Activated T-cell treated with anti-CD3 and anti-CD28 coated beads, Interleukin-2, amount 50 U/mL, for 24 hours (primary cell): ENCODE results near the gene NAT9.

Experiments used
- DNase-seq: peaks from one replicate; pipeline ENCODE4 v3.0.0-alpha.2; 2020
- H3K27ac Mint-ChIP-seq: 2 replicates; pipeline ENCODE4 v1.8.0; 2020; ENCODE audit warnings: mild to moderate bottlenecking, mixed read lengths
- H3K27me3 Mint-ChIP-seq: 2 replicates; pipeline ENCODE4 v1.8.0; 2020; ENCODE audit warnings: mixed read lengths
- H3K36me3 Mint-ChIP-seq: 2 replicates; pipeline ENCODE4 v1.8.0; 2020; ENCODE audit warnings: low read depth, mixed read lengths
- H3K4me1 Mint-ChIP-seq: 2 replicates; pipeline ENCODE4 v1.8.0; 2020; ENCODE audit warnings: low read depth, mixed read lengths
- H3K4me3 Mint-ChIP-seq: 2 replicates; pipeline ENCODE4 v1.8.0; 2020; ENCODE audit warnings: mild to moderate bottlenecking, moderate library complexity, mixed read lengths
- H3K9me3 Mint-ChIP-seq: 2 replicates; pipeline ENCODE4 v1.8.0; 2020; ENCODE audit warnings: mixed read lengths

The NAT9 gene

GRCh38 chr17:74768069-74768762 is 7.9 kb downstream of the NAT9 start:
- Mint-ChIP-seq H3K36me3 (peaks cover 85% of the 10 kb centered on the region), H3K27me3 (no peaks in the 10 kb centered on the region), H3K4me1 (peaks cover 26% of the 10 kb centered on the region), H3K4me3 (no peak overlapping the region), H3K27ac (peak overlapping the region; percentile 82), H3K9me3 (no peaks in the 10 kb centered on the region)
- no peak for DNase-seq

GRCh38 chr17:74767111-74767516 is 9.0 kb downstream of the NAT9 start:
- Mint-ChIP-seq H3K27me3 (no peaks in the 10 kb centered on the region), H3K4me3 (no peak overlapping the region), H3K9me3 (no peaks in the 10 kb centered on the region), H3K27ac (peak overlapping the region; percentile 39), H3K4me1 (peaks cover 21% of the 10 kb centered on the region), H3K36me3 (peaks cover 81% of the 10 kb centered on the region)
- no peak for DNase-seq

- Mint-ChIP-seq H3K36me3 (peaks cover 75% of the 10 kb centered on the region), H3K4me3 (no peak overlapping the region), H3K9me3 (no peaks in the 10 kb centered on the region), H3K4me1 (peaks cover 23% of the 10 kb centered on the region), H3K27ac (no peak overlapping the region), H3K27me3 (no peaks in the 10 kb centered on the region)
- no peak for DNase-seq
These were observed 9.7 kb downstream of the NAT9 start for GRCh38 chr17:74766413-74766812.

- no peak for DNase-seq
- H3K27me3 Mint-ChIP-seq: no peaks in the 10 kb centered on the region
- peaks cover 66% of the 10 kb centered on the region for H3K36me3 Mint-ChIP-seq
- H3K9me3 Mint-ChIP-seq: no peaks in the 10 kb centered on the region
- no peak overlapping the region for H3K4me3 Mint-ChIP-seq
- peak overlapping the region; percentile 72 for H3K27ac Mint-ChIP-seq
- H3K4me1 Mint-ChIP-seq: peaks cover 29% of the 10 kb centered on the region
These were observed 11.3 kb downstream of the NAT9 start for GRCh38 chr17:74764751-74765286.

- peaks cover 62% of the 10 kb centered on the region for H3K36me3 Mint-ChIP-seq
- no peak for DNase-seq
These were observed 12.4 kb downstream of the NAT9 start for GRCh38 chr17:74763565-74764387.

GRCh38 chr17:74761931-74762330 is 14.2 kb downstream of the NAT9 start:
- Mint-ChIP-seq H3K27me3 (no peaks in the 10 kb centered on the region), H3K36me3 (peaks cover 56% of the 10 kb centered on the region), H3K27ac (peak overlapping the region; percentile 89), H3K4me1 (peaks cover 57% of the 10 kb centered on the region), H3K9me3 (no peaks in the 10 kb centered on the region), H3K4me3 (no peak overlapping the region)
- no peak for DNase-seq

More at GRCh38 chr17:74763565-74764387, 12.4 kb downstream of the NAT9 start:
- H3K9me3 Mint-ChIP-seq: no peaks in the 10 kb centered on the region
- no peaks in the 10 kb centered on the region for H3K27me3 Mint-ChIP-seq
- peaks cover 39% of the 10 kb centered on the region for H3K4me1 Mint-ChIP-seq
- H3K4me3 Mint-ChIP-seq: no peak overlapping the region
- H3K27ac Mint-ChIP-seq: peak overlapping the region; percentile 72

- no peak overlapping the region for H3K4me3 Mint-ChIP-seq
- no peaks in the 10 kb centered on the region for H3K9me3 Mint-ChIP-seq
- peaks cover 58% of the 10 kb centered on the region for H3K36me3 Mint-ChIP-seq
- H3K27me3 Mint-ChIP-seq: no peaks in the 10 kb centered on the region
- peaks cover 61% of the 10 kb centered on the region for H3K4me1 Mint-ChIP-seq
- DNase-seq: no peak
- peak overlapping the region; percentile 89 for H3K27ac Mint-ChIP-seq
These were observed 14.7 kb downstream of the NAT9 start for GRCh38 chr17:74761419-74761818.

GRCh38 chr17:74760404-74761105 is 15.6 kb downstream of the NAT9 start:
- peaks cover 52% of the 10 kb centered on the region for H3K36me3 Mint-ChIP-seq
- H3K4me1 Mint-ChIP-seq: peaks cover 60% of the 10 kb centered on the region
- DNase-seq: no peak
- no peak overlapping the region for H3K4me3 Mint-ChIP-seq
- H3K27me3 Mint-ChIP-seq: no peaks in the 10 kb centered on the region
- H3K9me3 Mint-ChIP-seq: no peaks in the 10 kb centered on the region
- peak overlapping the region; percentile 89 for H3K27ac Mint-ChIP-seq

GRCh38 chr17:74759941-74760340 is 16.2 kb downstream of the NAT9 start:
- Mint-ChIP-seq H3K27ac (peak overlapping the region; percentile 89), H3K4me3 (no peak overlapping the region), H3K9me3 (no peaks in the 10 kb centered on the region), H3K27me3 (no peaks in the 10 kb centered on the region), H3K4me1 (peaks cover 67% of the 10 kb centered on the region), H3K36me3 (peaks cover 52% of the 10 kb centered on the region)
- no peak for DNase-seq

- peaks cover 52% of the 10 kb centered on the region for H3K36me3 Mint-ChIP-seq
- no peaks in the 10 kb centered on the region for H3K9me3 Mint-ChIP-seq
- no peaks in the 10 kb centered on the region for H3K27me3 Mint-ChIP-seq
- H3K4me3 Mint-ChIP-seq: peak overlapping the region; percentile 39
- H3K27ac Mint-ChIP-seq: peak overlapping the region; percentile 89
- no peak for DNase-seq
- peaks cover 73% of the 10 kb centered on the region for H3K4me1 Mint-ChIP-seq
These were observed 16.8 kb downstream of the NAT9 start for GRCh38 chr17:74759243-74759801.

GRCh38 chr17:74758848-74759168 is 17.3 kb downstream of the NAT9 start:
- no peaks in the 10 kb centered on the region for H3K27me3 Mint-ChIP-seq
- H3K27ac Mint-ChIP-seq: peak overlapping the region; percentile 89
- DNase-seq: no peak
- H3K4me1 Mint-ChIP-seq: peaks cover 78% of the 10 kb centered on the region
- no peaks in the 10 kb centered on the region for H3K9me3 Mint-ChIP-seq
- H3K4me3 Mint-ChIP-seq: peak overlapping the region; percentile 41
- peaks cover 50% of the 10 kb centered on the region for H3K36me3 Mint-ChIP-seq

- H3K36me3 Mint-ChIP-seq: peaks cover 54% of the 10 kb centered on the region
- H3K27ac Mint-ChIP-seq: peak overlapping the region; percentile 89
- no peaks in the 10 kb centered on the region for H3K9me3 Mint-ChIP-seq
- peaks cover 84% of the 10 kb centered on the region for H3K4me1 Mint-ChIP-seq
- H3K4me3 Mint-ChIP-seq: peak overlapping the region; percentile 41
- H3K27me3 Mint-ChIP-seq: no peaks in the 10 kb centered on the region
- DNase-seq: no peak
These were observed 18.0 kb downstream of the NAT9 start for GRCh38 chr17:74757931-74758847.

- H3K27me3 Mint-ChIP-seq: no peaks in the 10 kb centered on the region
- no peaks in the 10 kb centered on the region for H3K9me3 Mint-ChIP-seq
- H3K27ac Mint-ChIP-seq: peak overlapping the region; percentile 89
- H3K4me1 Mint-ChIP-seq: peaks cover 87% of the 10 kb centered on the region
- DNase-seq: no peak
- peaks cover 54% of the 10 kb centered on the region for H3K36me3 Mint-ChIP-seq
- H3K4me3 Mint-ChIP-seq: no peak overlapping the region
These were observed 18.6 kb downstream of the NAT9 start for GRCh38 chr17:74757502-74757901.
